Mesenchymal stem cell (in vitro differentiated cells and primary cell): Measurements from ENCODE around the gene PRLH.
"Not testable (repeated sequence)": the region's sequence is repeated elsewhere in the genome, so short reads cannot be mapped to it uniquely, and the experiment has no call there.

Experiments
- DNase-seq: peaks from one replicate; pipeline ENCODE4 v3.0.0-alpha.2; 2013
- H2AFZ ChIP-seq: one replicate; pipeline ENCODE4 v1.6.1; 2013; ENCODE audit warnings: low read depth, mild to moderate bottlenecking, control low read depth, inconsistent platforms, low read length, moderate library complexity
- H2AK5ac ChIP-seq: 2 replicates; pipeline ENCODE4 v1.6.1; 2013; ENCODE audit warnings: low read length, moderate library complexity, mild to moderate bottlenecking, inconsistent platforms; ENCODE audit not compliant: severe bottlenecking
- H2BK120ac ChIP-seq: one replicate; pipeline ENCODE4 v1.6.1; 2013; ENCODE audit warnings: low read depth, mild to moderate bottlenecking, inconsistent platforms, low read length, moderate library complexity
- H2BK12ac ChIP-seq, 2 experiments: one replicate each; pipeline ENCODE4 v1.6.1; 2013; ENCODE audit warnings: inconsistent platforms in 2 of 2, low read length in 2 of 2, mild to moderate bottlenecking in 2 of 2, moderate library complexity in 2 of 2, control low read depth in 1 of 2
- H2BK15ac ChIP-seq: one replicate; pipeline ENCODE4 v1.6.1; 2013; ENCODE audit warnings: mild to moderate bottlenecking, low read depth, inconsistent platforms; ENCODE audit not compliant: poor library complexity, severe bottlenecking
- H2BK5ac ChIP-seq: 2 replicates; pipeline ENCODE4 v1.6.1; 2013; ENCODE audit warnings: low read depth, mild to moderate bottlenecking, low read length, control low read depth, inconsistent platforms; ENCODE audit not compliant: poor library complexity, severe bottlenecking
- H3K14ac ChIP-seq, 2 experiments: one replicate each; pipeline ENCODE4 v1.6.1; 2013; ENCODE audit warnings: inconsistent platforms in 2 of 2, low read length in 2 of 2, control low read depth in 1 of 2, mild to moderate bottlenecking in 1 of 2, moderate library complexity in 1 of 2
- H3K18ac ChIP-seq, 2 experiments: one replicate each; pipeline ENCODE4 v1.6.1; 2013; ENCODE audit warnings: inconsistent platforms in 2 of 2, low read length in 2 of 2, control low read depth in 1 of 2, low read depth in 1 of 2, mild to moderate bottlenecking in 1 of 2
- H3K23ac ChIP-seq, 2 experiments: one replicate each; pipeline ENCODE4 v1.6.1; 2013; ENCODE audit warnings: inconsistent platforms in 2 of 2, low read length in 2 of 2, mild to moderate bottlenecking in 2 of 2, moderate library complexity in 2 of 2, control low read depth in 1 of 2
- H3K27ac ChIP-seq: 2 replicates; pipeline ENCODE4 v1.5.1; 2013; ENCODE audit warnings: mild to moderate bottlenecking, moderate library complexity, low read length, control low read depth, inconsistent platforms; ENCODE audit not compliant: poor library complexity, severe bottlenecking
- H3K27me3 ChIP-seq, 2 experiments: 2 replicates each; pipeline versions ENCODE4 v1.6.1 to v1.7.0; 2013; ENCODE audit warnings: low read length in 2 of 2, mild to moderate bottlenecking in 2 of 2, moderate library complexity in 2 of 2, control low read depth in 1 of 2, inconsistent platforms in 1 of 2; ENCODE audit not compliant: control insufficient read depth in 1 of 2, insufficient read depth in 1 of 2
- H3K36me3 ChIP-seq, 2 experiments: 2 replicates each; pipeline versions ENCODE4 v1.6.1 to v1.7.0; 2013; ENCODE audit warnings: low read length in 2 of 2, control low read depth in 1 of 2, inconsistent platforms in 1 of 2, low read depth in 1 of 2, mild to moderate bottlenecking in 1 of 2; ENCODE audit not compliant: insufficient read depth in 2 of 2, control insufficient read depth in 1 of 2
- H3K4ac ChIP-seq, 2 experiments: one replicate each; pipeline ENCODE4 v1.6.1; 2013; ENCODE audit warnings: inconsistent platforms in 2 of 2, low read length in 2 of 2, mild to moderate bottlenecking in 2 of 2, moderate library complexity in 2 of 2, control low read depth in 1 of 2, low read depth in 1 of 2
- H3K4me1 ChIP-seq: 2 replicates; pipeline ENCODE4 v1.6.1; 2013; ENCODE audit warnings: low read depth, low read length, control low read depth; ENCODE audit not compliant: control insufficient read depth, insufficient read depth
- H3K4me2 ChIP-seq: 2 replicates; pipeline ENCODE4 v1.6.1; 2013; ENCODE audit warnings: low read length, mild to moderate bottlenecking, inconsistent platforms; ENCODE audit not compliant: poor library complexity, severe bottlenecking
- H3K4me3 ChIP-seq, 2 experiments: 2 replicates each; pipeline versions ENCODE4 v1.5.1 to v1.7.0; 2013; ENCODE audit warnings: low read length in 2 of 2, mild to moderate bottlenecking in 2 of 2, control low read depth in 1 of 2, low read depth in 1 of 2; ENCODE audit not compliant: insufficient read depth in 1 of 2
- H3K79me1 ChIP-seq: replicated peaks from 2 replicates; pipeline ENCODE4 v1.6.1; 2013; ENCODE audit warnings: mild to moderate bottlenecking, control low read depth, low read length, inconsistent platforms; ENCODE audit not compliant: poor library complexity, severe bottlenecking
- H3K9ac ChIP-seq: 2 replicates; pipeline ENCODE4 v1.7.0; 2013; ENCODE audit warnings: mild to moderate bottlenecking, low read length, moderate library complexity
- H3K9me3 ChIP-seq: 2 replicates; pipeline ENCODE4 v1.7.0; 2013; ENCODE audit warnings: mild to moderate bottlenecking, low read length; ENCODE audit not compliant: control insufficient read depth
- H4K8ac ChIP-seq: one replicate; pipeline ENCODE4 v1.6.1; 2013; ENCODE audit warnings: inconsistent platforms, mild to moderate bottlenecking, low read length, moderate library complexity
- H4K91ac ChIP-seq: one replicate; pipeline ENCODE4 v1.6.1; 2013; ENCODE audit warnings: mild to moderate bottlenecking, low read length, inconsistent platforms
- WGBS: methylation state at CpG from one replicate; pipeline ENCODE4 v1.1.7; 2013; ENCODE audit warnings: mixed read lengths; 5-methylcytosine and 5-hydroxymethylcytosine counted together

Gene PRLH

DNA sequence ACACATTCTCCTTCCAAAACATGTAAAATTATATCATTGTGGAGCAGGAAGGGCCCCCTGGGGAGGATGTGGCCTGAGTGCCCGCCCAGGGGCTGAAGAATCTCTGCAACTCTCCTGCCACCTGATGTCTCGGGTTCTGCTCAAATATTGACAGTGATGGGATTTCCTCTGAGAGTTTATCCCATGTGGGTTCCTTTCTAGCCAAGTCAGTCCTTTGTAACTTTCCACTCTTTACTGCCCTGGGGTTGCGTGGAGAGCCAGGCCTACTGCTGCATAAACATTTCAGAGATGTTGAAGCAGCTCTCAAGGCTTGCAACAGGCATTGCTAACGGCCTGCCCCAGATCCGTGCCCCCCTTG, 28.1 kb downstream of the PRLH start:
- Histone ChIP-seq H3K79me1 (no peaks in the 10 kb centered on the region), H3K14ac (no peak overlapping the region), H3K9me3 (no peaks in the 10 kb centered on the region), H3K18ac (peak overlapping the region; percentile 9 to 86), H3K27me3 (no peaks in the 10 kb centered on the region), H3K4me3 (no peak overlapping the region), H3K9ac (no peak overlapping the region), H2BK120ac (peak overlapping the region; percentile 88), H4K91ac (peak overlapping the region; percentile 77), H2BK15ac (no peak overlapping the region), H3K4ac (no peak overlapping the region), H3K36me3 (no peaks in the 10 kb centered on the region), H2BK5ac (no peak overlapping the region), H4K8ac (no peak overlapping the region), H2AFZ (no peak overlapping the region), H3K4me2 (no peak overlapping the region), H2BK12ac (no peak overlapping the region), H3K27ac (peak overlapping the region; percentile 59), H3K4me1 (peaks cover 31% of the 10 kb centered on the region), H3K23ac (no peak overlapping the region), H2AK5ac (no peak overlapping the region)
- WGBS: 19% methylated on average over 5 of the region's 5 CpGs
- DNase-seq: peak; percentile 87

DNA sequence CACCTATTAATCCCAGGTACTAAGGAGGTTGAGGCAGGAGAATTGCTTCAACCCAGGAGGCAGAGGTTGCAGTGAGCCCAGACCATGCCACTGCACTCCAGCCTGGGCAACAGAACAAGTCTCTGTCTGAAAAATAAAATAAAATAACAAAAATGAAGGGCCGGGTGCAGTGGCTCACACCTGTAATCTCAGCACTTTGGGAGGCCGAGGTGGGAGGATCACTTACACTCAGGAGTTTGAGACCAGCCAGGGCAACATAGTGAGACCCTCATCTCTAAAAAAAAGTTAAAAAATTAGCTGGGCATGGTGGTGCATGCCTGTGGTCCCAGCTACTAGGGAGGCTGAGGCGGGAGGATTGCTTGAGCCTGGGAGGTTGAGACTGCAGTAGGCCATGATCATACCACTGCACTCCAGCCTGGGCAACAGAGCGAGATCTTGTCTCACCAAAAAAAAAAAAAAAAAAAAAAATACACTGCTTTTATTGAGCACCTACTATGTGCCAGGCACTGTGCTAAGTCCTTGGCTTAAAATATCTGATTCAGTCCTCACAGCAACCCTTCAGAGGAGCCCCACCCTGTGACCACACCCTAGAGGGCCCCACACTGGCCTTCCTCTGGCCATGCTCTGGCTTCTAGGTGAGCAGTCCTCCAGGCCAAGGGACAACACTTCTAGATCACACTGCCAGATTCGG, 29.6 kb downstream of the PRLH start:
- not testable (repeated sequence) for H3K14ac ChIP-seq, H3K23ac ChIP-seq, H2BK15ac ChIP-seq, H3K9me3 ChIP-seq, H3K4me2 ChIP-seq, H3K9ac ChIP-seq, H2AFZ ChIP-seq, H4K8ac ChIP-seq, H3K27ac ChIP-seq, H2BK120ac ChIP-seq, H3K79me1 ChIP-seq, H2BK5ac ChIP-seq, H3K4me3 ChIP-seq, H3K27me3 ChIP-seq, H3K36me3 ChIP-seq, H2AK5ac ChIP-seq, DNase-seq, H4K91ac ChIP-seq, H3K4ac ChIP-seq
- Histone ChIP-seq H3K18ac (peak overlapping the region in 1 of 2 experiments; percentile 61), H2BK12ac (peak overlapping the region in 1 of 2 experiments; percentile 21), H3K4me1 (peaks cover 24% of the 10 kb centered on the region)
- WGBS: 79% methylated on average over 4 of the region's 5 CpGs

DNA sequence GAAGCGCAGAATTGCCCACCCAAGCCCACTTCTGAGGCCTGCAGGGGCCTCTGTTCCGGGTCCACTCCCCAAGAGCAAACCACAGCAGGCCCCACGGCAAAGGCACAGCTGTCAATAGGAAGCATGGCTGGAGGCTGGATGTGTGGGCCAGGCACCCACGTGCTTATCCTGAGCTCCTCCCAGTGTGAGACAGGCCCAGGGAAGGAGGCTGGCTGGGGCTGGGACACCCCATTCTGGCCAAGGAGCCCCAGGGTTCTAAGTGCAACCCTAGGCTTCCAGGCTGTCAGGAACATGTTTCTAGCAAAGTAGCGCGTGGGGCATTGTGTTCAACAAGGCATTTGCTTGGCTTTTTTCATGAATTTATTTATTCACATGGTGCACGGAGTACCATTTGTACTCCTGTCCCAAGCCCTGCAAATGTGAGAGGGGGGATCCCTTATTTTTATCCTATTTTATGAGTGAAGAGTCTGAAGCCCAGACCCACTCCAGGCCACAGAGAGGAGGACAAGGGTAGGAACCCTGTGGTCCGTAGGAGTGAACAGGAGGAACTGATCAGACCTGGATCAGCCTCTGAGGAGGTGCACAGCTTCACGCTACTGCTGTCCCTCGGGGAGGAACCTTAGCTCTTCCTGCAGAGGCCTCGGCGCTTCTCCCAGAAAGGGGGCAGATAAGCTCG, 30.3 kb downstream of the PRLH start:
- H3K23ac ChIP-seq: no peak overlapping the region
- 88% methylated on average over 13 of the region's 13 CpGs for WGBS

More for the DNA sequence above, 30.3 kb downstream of the PRLH start:
- Histone ChIP-seq H3K4me3 (no peak overlapping the region), H2AK5ac (peak overlapping the region; percentile 47), H3K79me1 (no peaks in the 10 kb centered on the region), H3K27me3 (no peaks in the 10 kb centered on the region), H2BK12ac (peak overlapping the region; percentile 33 to 55), H2BK15ac (peak overlapping the region; percentile 46), H3K4me1 (peaks cover 19% of the 10 kb centered on the region), H2BK120ac (no peak overlapping the region), H3K27ac (no peak overlapping the region), H2AFZ (no peak overlapping the region), H4K8ac (no peak overlapping the region), H3K4ac (peak overlapping the region in 1 of 2 experiments; percentile 34), H3K9ac (no peak overlapping the region), H3K36me3 (no peaks in the 10 kb centered on the region), H2BK5ac (no peak overlapping the region), H3K14ac (peak overlapping the region in 1 of 2 experiments; percentile 69), H3K18ac (peak overlapping the region; percentile 5 to 61), H4K91ac (peak overlapping the region; percentile 52), H3K9me3 (no peaks in the 10 kb centered on the region), H3K4me2 (no peak overlapping the region)
- no peak for DNase-seq
